ENCODE measurements around the gene KIAA1328.

DNA sequence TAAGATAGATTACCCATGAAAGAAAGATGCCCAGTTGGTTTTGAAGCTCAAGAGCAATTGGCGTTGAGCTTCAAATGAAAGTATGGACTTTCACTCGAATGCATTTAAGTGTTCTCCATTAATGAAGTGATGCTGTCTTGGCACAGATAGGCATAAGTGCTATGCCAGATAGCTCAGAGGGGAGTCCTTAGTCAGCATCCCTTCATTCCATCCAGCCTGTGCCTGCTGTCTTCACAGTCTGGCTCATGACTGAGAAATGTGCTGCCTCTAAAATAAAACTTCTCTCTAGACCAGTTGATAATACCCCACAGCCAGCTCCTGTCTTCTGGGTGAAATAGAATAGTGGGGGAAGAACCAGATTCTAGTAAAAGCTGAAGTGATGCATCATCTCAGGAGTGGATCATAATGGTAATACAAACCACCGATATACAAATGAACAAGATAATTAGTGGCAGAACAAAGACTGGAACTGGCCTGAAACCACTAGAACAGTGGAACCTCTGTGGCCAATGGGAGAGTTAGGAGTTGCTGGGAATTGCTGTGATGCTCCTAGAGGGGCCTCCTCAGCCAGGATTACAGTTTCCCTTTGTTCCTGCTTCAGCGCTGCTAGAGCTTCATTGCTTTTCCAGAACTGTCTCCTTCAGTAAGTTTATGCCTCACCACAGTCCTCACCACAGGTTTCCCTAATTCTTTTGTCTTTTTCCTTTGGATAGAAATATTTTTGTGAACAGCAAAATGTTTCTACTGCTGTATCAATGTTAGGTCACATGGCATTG, 359.3 kb downstream of the KIAA1328 start:
- TF ChIP-seq, protein P1, sequence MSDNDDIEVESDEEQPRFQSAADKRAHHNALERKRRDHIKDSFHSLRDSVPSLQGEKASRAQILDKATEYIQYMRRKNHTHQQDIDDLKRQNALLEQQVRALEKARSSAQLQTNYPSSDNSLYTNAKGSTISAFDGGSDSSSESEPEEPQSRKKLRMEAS (IDR thresholded peaks at IDR 0.05; ENCODE audit: insufficient read depth, insufficient read length), result no peak
- TF ChIP-seq, protein P2, sequence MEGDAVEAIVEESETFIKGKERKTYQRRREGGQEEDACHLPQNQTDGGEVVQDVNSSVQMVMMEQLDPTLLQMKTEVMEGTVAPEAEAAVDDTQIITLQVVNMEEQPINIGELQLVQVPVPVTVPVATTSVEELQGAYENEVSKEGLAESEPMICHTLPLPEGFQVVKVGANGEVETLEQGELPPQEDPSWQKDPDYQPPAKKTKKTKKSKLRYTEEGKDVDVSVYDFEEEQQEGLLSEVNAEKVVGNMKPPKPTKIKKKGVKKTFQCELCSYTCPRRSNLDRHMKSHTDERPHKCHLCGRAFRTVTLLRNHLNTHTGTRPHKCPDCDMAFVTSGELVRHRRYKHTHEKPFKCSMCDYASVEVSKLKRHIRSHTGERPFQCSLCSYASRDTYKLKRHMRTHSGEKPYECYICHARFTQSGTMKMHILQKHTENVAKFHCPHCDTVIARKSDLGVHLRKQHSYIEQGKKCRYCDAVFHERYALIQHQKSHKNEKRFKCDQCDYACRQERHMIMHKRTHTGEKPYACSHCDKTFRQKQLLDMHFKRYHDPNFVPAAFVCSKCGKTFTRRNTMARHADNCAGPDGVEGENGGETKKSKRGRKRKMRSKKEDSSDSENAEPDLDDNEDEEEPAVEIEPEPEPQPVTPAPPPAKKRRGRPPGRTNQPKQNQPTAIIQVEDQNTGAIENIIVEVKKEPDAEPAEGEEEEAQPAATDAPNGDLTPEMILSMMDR (IDR thresholded peaks at IDR 0.05; ENCODE audit: extremely low read depth in 1 of 2, insufficient read depth in 1 of 2, low read depth in 1 of 2, low read length in 2 of 2), result no peak
- TF ChIP-seq MYC (IDR thresholded peaks at IDR 0.05; ENCODE audit: low read depth, low read length) (no peak), EZH2 (IDR thresholded peaks at IDR 0.05; ENCODE audit: borderline replicate concordance, low read depth, low read length, severe bottlenecking) (no peak), POLR2A (IDR thresholded peaks at IDR 0.05; ENCODE audit: low read depth, low read length) (no peak), POLR2AphosphoS5 (IDR thresholded peaks at IDR 0.05; ENCODE audit: insufficient read depth, low read depth, low read length) (no peak)
